DND-41 (cell line): ENCODE measurements around the gene RAD17.
"Not testable (repeated sequence)": the region's sequence is repeated elsewhere in the genome, so short reads cannot be mapped to it uniquely, and the experiment has no call there.

Source experiments
- ATAC-seq: fragments of 200-7000 bp; cut with Tn5 transposase; 3 replicates; pipeline ENCODE4 v1.9.1; 2021; ENCODE audit warnings: low read depth; ENCODE audit not compliant: insufficient read depth
- DNase-seq: peaks from one replicate; pipeline ENCODE4 v3.0.0-alpha.2; 2020
- H2AFZ ChIP-seq: 2 replicates; pipeline ENCODE4 v1.6.0; 2012; ENCODE audit warnings: low read depth, low read length
- H3K27ac ChIP-seq: 2 replicates; pipeline ENCODE4 v1.5.1; 2012; ENCODE audit warnings: low read length, inconsistent platforms
- H3K27me3 ChIP-seq: fragments of 200-600 bp; sonication (generic); 2 replicates; pipeline ENCODE4 v1.6.0; 2012; ENCODE audit warnings: low read length, mild to moderate bottlenecking, inconsistent platforms; ENCODE audit not compliant: insufficient read depth, poor library complexity
- H3K36me3 ChIP-seq: 2 replicates; pipeline ENCODE4 v1.5.1; 2012; ENCODE audit warnings: low read length, inconsistent platforms; ENCODE audit not compliant: insufficient read depth
- H3K4me1 ChIP-seq: 2 replicates; pipeline ENCODE4 v1.5.1; 2012; ENCODE audit warnings: mild to moderate bottlenecking, low read length; ENCODE audit not compliant: insufficient read depth
- H3K4me2 ChIP-seq: 2 replicates; pipeline ENCODE4 v1.6.0; 2012; ENCODE audit warnings: mild to moderate bottlenecking, moderate library complexity, low read length, inconsistent platforms; ENCODE audit not compliant: insufficient read depth
- H3K4me3 ChIP-seq, 2 experiments: fragments of 200-600 bp in 1 of 2; shearing (Covaris generic) in 1 of 2; 2 replicates each; pipeline ENCODE4 v1.5.1; 2012 to 2016; ENCODE audit warnings: inconsistent platforms in 2 of 2, low read length in 2 of 2, mild to moderate bottlenecking in 2 of 2, low read depth in 1 of 2, moderate library complexity in 1 of 2
- H3K79me2 ChIP-seq: 2 replicates; pipeline ENCODE4 v1.6.0; 2012; ENCODE audit warnings: low read length, inconsistent platforms; ENCODE audit not compliant: insufficient read depth
- H3K9ac ChIP-seq: 2 replicates; pipeline ENCODE4 v1.6.0; 2012; ENCODE audit warnings: low read depth, mild to moderate bottlenecking, inconsistent platforms, low read length, moderate library complexity
- H3K9me3 ChIP-seq: 2 replicates; pipeline ENCODE4 v1.5.1; 2012; ENCODE audit warnings: low read length, moderate library complexity, mild to moderate bottlenecking, inconsistent platforms; ENCODE audit not compliant: insufficient read depth, severe bottlenecking
- H4K20me1 ChIP-seq: 2 replicates; pipeline ENCODE4 v1.6.0; 2012; ENCODE audit warnings: low read length; ENCODE audit not compliant: insufficient read depth
- CTCF ChIP-seq: IDR thresholded peaks from 2 replicates; pipeline ENCODE4 v1.5.1; 2012; ENCODE audit warnings: borderline replicate concordance, low read length, moderate library complexity, mild to moderate bottlenecking; ENCODE audit not compliant: poor library complexity, severe bottlenecking; ENCODE audit errors: extremely low read depth
- EZH2 ChIP-seq: IDR thresholded peaks from 3 replicates; pipeline ENCODE4 v1.6.1; 2012; ENCODE audit warnings: borderline replicate concordance, low read depth, mild to moderate bottlenecking, moderate library complexity, low read length, inconsistent platforms; ENCODE audit not compliant: severe bottlenecking

Gene RAD17

GRCh38 chr5:69451941-69452647, 82.5 kb downstream of the RAD17 start:
- Histone ChIP-seq H2AFZ (no peak overlapping the region), H4K20me1 (no peaks in the 10 kb centered on the region), H3K9ac (no peak overlapping the region), H3K4me3 (no peak overlapping the region), H3K4me2 (no peak overlapping the region), H3K27ac (no peak overlapping the region), H3K27me3 (no peaks in the 10 kb centered on the region), H3K9me3 (no peaks in the 10 kb centered on the region), H3K4me1 (no peaks in the 10 kb centered on the region), H3K36me3 (no peaks in the 10 kb centered on the region), H3K79me2 (no peaks in the 10 kb centered on the region)
- DNase-seq (no peak), ATAC-seq (no peak)
- TF ChIP-seq CTCF (no peak), EZH2 (no peak)

DNA sequence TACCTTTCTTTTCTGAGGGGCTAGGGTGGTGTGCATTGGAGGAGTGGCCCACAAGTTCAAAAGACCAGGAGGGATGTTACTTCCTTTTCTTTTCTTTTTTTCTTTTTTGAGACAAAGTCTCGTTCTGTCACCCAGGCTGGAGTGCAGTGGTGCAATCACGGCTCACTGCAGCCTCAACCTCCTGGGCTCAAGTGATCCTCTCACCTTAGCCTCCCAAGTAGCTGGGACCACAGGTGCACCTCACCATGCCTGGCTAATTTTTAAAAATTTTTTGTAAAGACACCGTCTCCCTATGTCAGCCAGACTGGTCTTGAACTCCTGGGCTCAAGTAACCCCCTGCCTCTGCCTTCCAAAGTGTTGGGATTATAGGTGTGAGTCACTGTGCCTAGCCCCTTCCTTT, 83.9 kb downstream of the RAD17 start:
- not testable (repeated sequence) for H3K4me1 ChIP-seq, H3K4me3 ChIP-seq, H3K9me3 ChIP-seq, H3K9ac ChIP-seq, H3K27me3 ChIP-seq, ATAC-seq, H3K4me2 ChIP-seq, H3K27ac ChIP-seq, H2AFZ ChIP-seq, DNase-seq, H4K20me1 ChIP-seq, H3K36me3 ChIP-seq, H3K79me2 ChIP-seq

DNA sequence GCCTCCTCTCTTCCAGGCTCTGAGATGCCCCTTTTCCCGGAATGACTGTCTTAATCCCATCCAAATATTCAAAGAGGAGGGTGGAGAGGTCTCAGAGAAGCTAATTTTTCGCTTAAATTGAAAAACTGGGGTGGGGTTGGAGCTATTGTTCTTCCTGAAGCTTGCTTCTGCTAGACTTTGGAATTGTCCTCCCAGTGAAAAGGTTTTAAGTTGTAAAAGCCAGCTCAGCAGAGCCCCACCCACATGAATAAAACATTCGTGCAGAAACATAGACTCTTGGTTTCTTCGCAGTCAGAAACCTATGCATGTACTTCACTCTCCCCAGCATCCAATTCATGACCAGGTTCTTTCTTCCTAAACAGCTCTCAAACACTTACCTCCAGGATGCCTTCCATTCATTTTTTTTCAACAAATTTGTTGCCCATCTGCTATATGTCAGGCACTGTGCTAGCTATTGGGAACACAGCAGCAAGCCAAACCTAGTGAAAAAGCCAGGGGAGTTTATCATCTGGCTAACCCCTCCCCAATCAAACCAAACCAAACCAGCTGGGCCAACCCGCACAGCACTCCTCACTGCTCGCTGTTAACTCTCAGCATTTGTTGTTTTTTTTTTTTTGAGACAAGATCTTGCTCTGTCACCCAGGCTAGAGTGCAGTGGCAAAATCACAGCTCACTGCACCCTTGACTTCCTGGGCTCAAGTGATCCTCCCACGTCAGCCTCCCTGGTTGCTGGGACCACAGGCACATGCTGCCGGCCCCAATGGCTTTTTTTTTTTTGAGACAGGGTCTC, 85.0 kb downstream of the RAD17 start:
- no peak overlapping the region for H3K27ac ChIP-seq
- no peak for DNase-seq
- no peaks in the 10 kb centered on the region for H4K20me1 ChIP-seq
- TF ChIP-seq CTCF = no peak
- no peak for TF ChIP-seq EZH2
- H3K9me3 ChIP-seq = no peaks in the 10 kb centered on the region
- no peaks in the 10 kb centered on the region for H3K36me3 ChIP-seq
- no peak for ATAC-seq
- H3K4me2 ChIP-seq = no peak overlapping the region
- no peak overlapping the region for H3K4me3 ChIP-seq
- no peaks in the 10 kb centered on the region for H3K79me2 ChIP-seq
- no peaks in the 10 kb centered on the region for H3K27me3 ChIP-seq
- H3K9ac ChIP-seq = no peak overlapping the region
- H3K4me1 ChIP-seq = no peaks in the 10 kb centered on the region
- H2AFZ ChIP-seq = no peak overlapping the region

- not testable (repeated sequence) for H3K4me2 ChIP-seq, H4K20me1 ChIP-seq, DNase-seq, H3K27me3 ChIP-seq, H3K9me3 ChIP-seq, H3K27ac ChIP-seq, H3K9ac ChIP-seq, H3K79me2 ChIP-seq, H2AFZ ChIP-seq, H3K36me3 ChIP-seq, H3K4me1 ChIP-seq, ATAC-seq, H3K4me3 ChIP-seq
Observed at GRCh38 chr5:69455428-69455988, 85.9 kb downstream of the RAD17 start.
